K562 (cell line): ENCODE data around the gene UNKL. TPM values are rescaled to one million over a fixed set of nuclear protein-coding genes. Genes with fewer than 3 reads are reported as not detected.

Experiments
- ATAC-seq: fragments of 200-7000 bp; cut with Tn5 transposase; 3 replicates; pipeline ENCODE4 v1.9.1; 2020; ENCODE audit warnings: moderate library complexity
- BruUV-seq: library from RNA; stranded (reverse); fragments of 400-500 nt; replicated peaks from 2 replicates; lab custom pipeline; 2021; lab: Mats Ljungman, UMichigan
- CTCF ChIA-PET: fragments of 300-600 bp; formaldehyde crosslinking; extraction: SDS; loops from one replicate; lab custom pipeline; 2021; ENCODE audit warnings: low intra/inter-chr PET ratio; lab: Yijun Ruan, JAX
- POLR2A ChIA-PET: fragments of 300-600, 350-650 bp; sonication (Branson Sonifier 250); formaldehyde crosslinking; extraction: SDS; loops from one replicate; lab custom pipeline; 2021; ENCODE audit warnings: antibody characterized with exemption, inconsistent platforms; lab: Yijun Ruan, JAX
- DNase-seq, 4 experiments: peaks; one replicate each; pipeline versions ENCODE4 v3.0.0 to v3.0.0-alpha.2; 2011 to 2018; ENCODE audit warnings: low spot score in 3 of 4, mixed read lengths in 3 of 4; ENCODE audit errors: extremely low read depth in 1 of 4
- FAIRE-seq: peaks from 2 replicates; lab custom pipeline; 2011; peaks lifted over from hg19 to GRCh38; lab: Jason Lieb, UNC
- H2AFZ ChIP-seq: 2 replicates; pipeline ENCODE4 v1.6.0; 2011; ENCODE audit warnings: low read depth, low read length, control low read depth, inconsistent platforms
- H3K27ac ChIP-seq: fragments of 200-600 bp; 3 replicates; pipeline ENCODE4 v1.8.0; 2011; ENCODE audit warnings: low read depth, mild to moderate bottlenecking, control low read depth, inconsistent platforms, low read length, moderate library complexity, mixed read lengths; ENCODE audit errors: extremely low read depth
- H3K27me3 ChIP-seq, 2 experiments: fragments of 300-600 bp in 1 of 2; 2 replicates in 1 of 2; 3 replicates in 1 of 2; pipeline versions ENCODE4 v1.6.0 to v1.8.0; 2011; ENCODE audit warnings: inconsistent platforms in 2 of 2, low read length in 2 of 2, mild to moderate bottlenecking in 1 of 2, mixed read lengths in 1 of 2, moderate library complexity in 1 of 2; ENCODE audit not compliant: control insufficient read depth in 2 of 2, insufficient read depth in 2 of 2
- H3K36me3 ChIP-seq: fragments of 300-600 bp; 3 replicates; pipeline ENCODE4 v1.8.0; 2011; ENCODE audit warnings: mild to moderate bottlenecking, low read length, inconsistent platforms; ENCODE audit not compliant: control insufficient read depth, insufficient read depth
- H3K4me1 ChIP-seq, 2 experiments: fragments of 200-600 bp in 1 of 2; replicated peaks in 1 of 2; 2 replicates in 1 of 2; 3 replicates in 1 of 2; pipeline versions ENCODE4 v1.5.1 to v1.8.0; 2011; ENCODE audit warnings: inconsistent platforms in 2 of 2, low read length in 2 of 2, mild to moderate bottlenecking in 1 of 2, mixed read lengths in 1 of 2, moderate library complexity in 1 of 2; ENCODE audit not compliant: control insufficient read depth in 2 of 2, insufficient read depth in 2 of 2
- H3K4me2 ChIP-seq: 2 replicates; pipeline ENCODE4 v1.6.1; 2011; ENCODE audit warnings: low read length, control low read depth, inconsistent platforms, mixed read lengths; ENCODE audit not compliant: insufficient read depth
- H3K4me3 ChIP-seq: fragments of 200-600 bp; sonication (generic), shearing (Covaris generic); 2 replicates; pipeline ENCODE4 v1.5.1; 2016; ENCODE audit warnings: control low read depth, inconsistent platforms
- H3K79me2 ChIP-seq: fragments of 200-600 bp; 3 replicates; pipeline ENCODE4 v1.8.0; 2011; ENCODE audit warnings: low read length, inconsistent platforms; ENCODE audit not compliant: control insufficient read depth, insufficient read depth
- H3K9ac ChIP-seq, 2 experiments: 2 replicates each; pipeline versions ENCODE4 v1.6.0 to v1.6.1; 2011; ENCODE audit warnings: low read depth in 2 of 2, low read length in 2 of 2, control low read depth in 1 of 2, inconsistent platforms in 1 of 2, mild to moderate bottlenecking in 1 of 2, mixed read lengths in 1 of 2; ENCODE audit not compliant: insufficient read depth in 1 of 2
- H3K9me1 ChIP-seq: one replicate; pipeline ENCODE4 v1.6.0; 2011; ENCODE audit warnings: inconsistent platforms, mild to moderate bottlenecking, low read length, moderate library complexity; ENCODE audit not compliant: control insufficient read depth, insufficient read depth
- H3K9me3 ChIP-seq: replicated peaks from 2 replicates; pipeline ENCODE4 v1.5.1; 2011; ENCODE audit warnings: low read depth, low read length, inconsistent platforms; ENCODE audit not compliant: control insufficient read depth, insufficient read depth
- H4K20me1 ChIP-seq: replicated peaks from 2 replicates; pipeline ENCODE4 v1.6.1; 2011; ENCODE audit warnings: low read length, inconsistent platforms, mixed read lengths; ENCODE audit not compliant: control insufficient read depth, insufficient read depth
- BRD4 ChIP-seq: fragments of 200-600 bp; sonication (generic); IDR thresholded peaks from 2 replicates; pipeline ENCODE4 v1.6.1; 2017; ENCODE audit warnings: inconsistent platforms
- CREB3L1 ChIP-seq: fragments of 450-650 bp; IDR thresholded peaks from 2 replicates; pipeline ENCODE4 v1.6.1; 2014; ENCODE audit warnings: low read depth, mild to moderate bottlenecking, moderate library complexity, borderline replicate concordance
- CTBP1 ChIP-seq: fragments of 450-650 bp; IDR thresholded peaks from 2 replicates; pipeline ENCODE4 v1.6.1; 2016; ENCODE audit warnings: borderline replicate concordance
- ETS2 ChIP-seq: IDR thresholded peaks from 2 replicates; pipeline ENCODE4 v1.6.1; 2016; ENCODE audit warnings: borderline replicate concordance, missing genetic modification characterization, mild to moderate bottlenecking, moderate library complexity, missing compliant biosample characterization; ENCODE audit not compliant: poor library complexity, severe bottlenecking
- MAFG ChIP-seq: fragments of 450-650 bp; conservative IDR thresholded peaks from 2 replicates; pipeline ENCODE4 v1.6.1; 2016; ENCODE audit warnings: missing genetic modification characterization, missing compliant biosample characterization
- MYNN ChIP-seq, 2 experiments: sonication (generic); formaldehyde crosslinking in 1 of 2; IDR thresholded peaks; 2 replicates each; pipeline versions ENCODE4 v1.5.0 to v1.6.1; 2016 to 2020; ENCODE audit warnings: antibody characterized with exemption in 1 of 2, missing genetic modification reagents in 1 of 2
- POLR2A ChIP-seq: fragments of 450-650 bp; conservative IDR thresholded peaks from 2 replicates; pipeline ENCODE4 v1.6.1; 2016
- POLR2AphosphoS5 ChIP-seq: IDR thresholded peaks from 2 replicates; pipeline ENCODE4 v1.6.1; 2011; ENCODE audit warnings: mild to moderate bottlenecking, low read depth, low read length, moderate library complexity; ENCODE audit not compliant: control insufficient read depth, insufficient read depth
- POLR2G ChIP-seq: fragments of 200-400 bp; formaldehyde crosslinking; IDR thresholded peaks from 2 replicates; pipeline ENCODE4 v1.6.1; 2017; ENCODE audit warnings: low read depth, mild to moderate bottlenecking, antibody characterized with exemption, low read length, moderate library complexity
- RBM22 ChIP-seq: fragments of 200-400 bp; formaldehyde crosslinking; IDR thresholded peaks from 2 replicates; pipeline ENCODE4 v1.6.1; 2018; ENCODE audit warnings: low read length, low read depth; ENCODE audit not compliant: poor library complexity, severe bottlenecking
- SMARCC2 ChIP-seq: fragments of 450-650 bp; IDR thresholded peaks from 2 replicates; pipeline ENCODE4 v1.6.1; 2017; ENCODE audit warnings: antibody characterized with exemption, moderate library complexity, mild to moderate bottlenecking, low read depth
- TBL1XR1 ChIP-seq, 2 experiments: IDR thresholded peaks; 2 replicates each; pipeline ENCODE4 v1.6.1; 2012; ENCODE audit warnings: improper control_type of control experiment in 2 of 2, low read length in 2 of 2, mild to moderate bottlenecking in 1 of 2
- TRIM28 ChIP-seq: fragments of 450-650 bp; IDR thresholded peaks from 2 replicates; pipeline ENCODE4 v1.6.1; 2017
- ZC3H11A ChIP-seq: IDR thresholded peaks from 2 replicates; pipeline ENCODE4 v1.6.1; 2012; ENCODE audit warnings: low read depth, low read length, improper control_type of control experiment
- ZNF253 ChIP-seq: fragments of 250-450 bp; sonication (Bioruptor Pico); conservative IDR thresholded peaks from 2 replicates; pipeline ENCODE4 v1.6.1; 2021; ENCODE audit warnings: mild to moderate bottlenecking
- ZNF263 ChIP-seq: sonication (generic); formaldehyde crosslinking; IDR thresholded peaks from 2 replicates; pipeline ENCODE4 v1.8.0; 2022; ENCODE audit warnings: mild to moderate bottlenecking, missing genetic modification reagents, borderline replicate concordance
- ZNF324 ChIP-seq: fragments of 250-450 bp; sonication (Bioruptor Pico); IDR thresholded peaks from 2 replicates; pipeline ENCODE4 v1.4.0; 2020; ENCODE audit warnings: mild to moderate bottlenecking
- WGBS: fragments of 100-300 bp; shearing (Covaris generic); methylation state at CpG from one replicate; pipeline ENCODE4 v1.1.6; 2016; ENCODE audit warnings: low coverage, mixed read lengths; ENCODE audit not compliant: insufficient coverage; ENCODE audit errors: missing lambda C conversion rate; 5-methylcytosine and 5-hydroxymethylcytosine counted together
- in situ Hi-C: fragments of 300-500 bp; cut with MboI; formaldehyde crosslinking; loops from 4 replicates; pipeline ENCODE4 v1.15.0; 2018; ENCODE audit warnings: inconsistent platforms, mixed read lengths
- intact Hi-C: fragments of 100-400 bp; cut with micrococcal nuclease; formaldehyde crosslinking; loops from 2 replicates; pipeline ENCODE4 v1.14.2; 2022
- polyA plus RNA-seq, 8 experiments: library from polyadenylated mRNA; depleted of rRNA in 4 of 8; stranded (reverse) in 5 of 8; unstranded in 3 of 8; fragments of >200 nt; fragmentation: Nextera tagmentation in 2 of 8; fragmentation: Illumina TruSeq in 1 of 8; extraction: Ambion mirVana in 2 of 8; extraction: Trizol in 1 of 8; gene quantifications; 2 replicates each; pipeline versions ENCODE4 v1.2.1 to v1.2.3, GENCODE V29; 2011 to 2014; ENCODE audit warnings: inconsistent platforms in 1 of 8, missing spikeins in 1 of 8
- total RNA-seq, 7 experiments: library from RNA; depleted of rRNA in 6 of 7; stranded (reverse); fragments of >200 nt in 6 of 7; fragmentation: Illumina TruSeq in 2 of 7; extraction: Trizol in 2 of 7; gene quantifications; 2 replicates each; pipeline versions ENCODE4 v1.2.1 to v1.2.3, GENCODE V29; 2011 to 2021; ENCODE audit warnings: low replicate concordance in 1 of 7
- TF ChIP-seq, protein P1 (sequence below): fragments of 450-650 bp; IDR thresholded peaks from 2 replicates; pipeline ENCODE4 v1.6.1; 2016; ENCODE audit warnings: low read depth, mild to moderate bottlenecking, moderate library complexity
- TF ChIP-seq, protein P2 (sequence below): sonication (generic); formaldehyde crosslinking; IDR thresholded peaks from 2 replicates; pipeline ENCODE4 v1.8.1; 2023; ENCODE audit warnings: mild to moderate bottlenecking, missing genetic modification reagents

The UNKL gene
- total and polyA plus RNA-seq, 9 of the 15 experiments (the other 6 are each of a cell fraction or from before 2014, with no cell fraction given) = 0.37 to 30.2 (median 5.1) TPM

DNA sequence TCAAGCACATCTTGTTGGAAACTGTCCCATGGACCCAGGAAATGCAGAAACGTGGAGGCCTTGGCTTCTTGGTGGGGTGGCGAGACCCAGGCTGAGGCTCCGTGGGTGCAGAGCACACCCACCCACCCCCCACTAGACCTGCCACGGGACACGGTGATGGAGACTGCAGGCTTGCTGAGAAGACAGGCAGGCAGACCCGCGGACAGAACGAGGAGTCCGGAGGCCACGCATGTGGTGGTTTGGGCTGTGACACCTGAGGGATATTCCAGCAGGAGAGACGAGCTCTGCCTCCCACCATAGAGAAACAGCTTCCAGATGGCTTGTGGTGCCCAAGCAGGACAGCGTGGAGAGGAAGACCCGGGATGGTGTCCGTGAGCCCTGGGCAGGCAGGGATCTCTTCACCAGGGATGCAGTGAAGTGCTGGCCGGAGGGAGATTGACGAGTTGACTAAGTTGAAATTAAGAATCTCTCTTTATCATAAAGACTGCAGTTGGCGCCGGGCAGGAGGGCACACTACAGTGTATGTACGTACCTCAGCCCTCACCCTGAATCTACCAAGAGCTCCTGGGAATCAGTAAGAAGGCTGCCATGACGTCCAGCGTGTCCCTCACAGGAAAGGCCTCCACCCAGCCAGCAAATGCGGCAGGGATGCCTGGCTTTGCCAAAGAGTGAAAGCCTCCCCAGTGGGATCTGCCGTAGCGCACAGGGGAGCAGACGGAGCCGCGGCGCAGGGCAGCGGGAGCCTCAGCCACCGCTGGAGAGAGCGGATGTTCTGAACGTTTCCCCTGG is 96.8 kb downstream of the UNKL start:
- H3K4me3 ChIP-seq = no peak overlapping the region
- peak overlapping the region in 1 of 2 experiments; percentile 64; a peak in 2 of 4 replicates for H3K9ac ChIP-seq
- in situ Hi-C loops (no loop called here), intact Hi-C loops (no loop called here)
- CTCF ChIA-PET = no interaction called here
- no peak for DNase-seq
- POLR2A ChIA-PET = interaction anchor here (1.2 to 1.9 kb wide), 2 partner anchors 9 to 13 kb away, joined by 4 to 5 read pairs; partner anchors contain the start of gene UBE2I
- no TSS peak for BruUV-seq
- no peak for ATAC-seq
- no peak overlapping the region for H3K4me2 ChIP-seq
- no peak overlapping the region for H3K27ac ChIP-seq
- peaks cover 0 to 20% of the 10 kb centered on the region in 2 experiments; a peak in 1 of 5 replicates for H3K4me1 ChIP-seq
- WGBS = 96% methylated on average over 30 of the region's 32 CpGs
- peaks cover 6% of the 10 kb centered on the region for H3K9me1 ChIP-seq
- no peak for FAIRE-seq
- H3K36me3 ChIP-seq = peaks cover 95% of the 10 kb centered on the region
- H2AFZ ChIP-seq = no peak overlapping the region
- H3K27me3 ChIP-seq = no peaks in the 10 kb centered on the region
- H3K79me2 ChIP-seq = peaks cover 35% of the 10 kb centered on the region
- H3K9me3 ChIP-seq = no peaks in the 10 kb centered on the region
- peaks cover 22% of the 10 kb centered on the region for H4K20me1 ChIP-seq
- 0 out of 2 replicates have a peak, but pooled peaks have one; percentile 39 for TF ChIP-seq MYNN (IDR thresholded peaks at IDR 0.05)
- no peak for TF ChIP-seq MYNN (CRISPR knock-in tag; IDR thresholded peaks at IDR 0.05)
- TF ChIP-seq POLR2G = peak; percentile 67
- TF ChIP-seq SMARCC2 = no peak
- TF ChIP-seq CTBP1 = no peak
- no peak for TF ChIP-seq CREB3L1
- peak; percentile 49 for TF ChIP-seq RBM22
- peak; percentile 45; the same call in 1 of the 2 replicates for TF ChIP-seq POLR2A
- no peak for TF ChIP-seq ETS2 (tag)
- TF ChIP-seq TRIM28 = no peak
- no peak for TF ChIP-seq ZNF324 (CRISPR knock-in tag)
- no peak for TF ChIP-seq ZC3H11A
- TF ChIP-seq TBL1XR1 (IDR thresholded peaks at IDR 0.05; ENCODE audit: low read length in 2 of 2) = no peak
- TF ChIP-seq POLR2AphosphoS5 = peak; percentile 25; the same call in 1 of the 2 replicates
- no peak for TF ChIP-seq BRD4
- TF ChIP-seq, protein P1, sequence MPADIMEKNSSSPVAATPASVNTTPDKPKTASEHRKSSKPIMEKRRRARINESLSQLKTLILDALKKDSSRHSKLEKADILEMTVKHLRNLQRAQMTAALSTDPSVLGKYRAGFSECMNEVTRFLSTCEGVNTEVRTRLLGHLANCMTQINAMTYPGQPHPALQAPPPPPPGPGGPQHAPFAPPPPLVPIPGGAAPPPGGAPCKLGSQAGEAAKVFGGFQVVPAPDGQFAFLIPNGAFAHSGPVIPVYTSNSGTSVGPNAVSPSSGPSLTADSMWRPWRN = no peak
- no peak for TF ChIP-seq MAFG (tag)
- no peak for TF ChIP-seq ZNF263
- no peak for TF ChIP-seq ZNF253
- TF ChIP-seq, protein P2, sequence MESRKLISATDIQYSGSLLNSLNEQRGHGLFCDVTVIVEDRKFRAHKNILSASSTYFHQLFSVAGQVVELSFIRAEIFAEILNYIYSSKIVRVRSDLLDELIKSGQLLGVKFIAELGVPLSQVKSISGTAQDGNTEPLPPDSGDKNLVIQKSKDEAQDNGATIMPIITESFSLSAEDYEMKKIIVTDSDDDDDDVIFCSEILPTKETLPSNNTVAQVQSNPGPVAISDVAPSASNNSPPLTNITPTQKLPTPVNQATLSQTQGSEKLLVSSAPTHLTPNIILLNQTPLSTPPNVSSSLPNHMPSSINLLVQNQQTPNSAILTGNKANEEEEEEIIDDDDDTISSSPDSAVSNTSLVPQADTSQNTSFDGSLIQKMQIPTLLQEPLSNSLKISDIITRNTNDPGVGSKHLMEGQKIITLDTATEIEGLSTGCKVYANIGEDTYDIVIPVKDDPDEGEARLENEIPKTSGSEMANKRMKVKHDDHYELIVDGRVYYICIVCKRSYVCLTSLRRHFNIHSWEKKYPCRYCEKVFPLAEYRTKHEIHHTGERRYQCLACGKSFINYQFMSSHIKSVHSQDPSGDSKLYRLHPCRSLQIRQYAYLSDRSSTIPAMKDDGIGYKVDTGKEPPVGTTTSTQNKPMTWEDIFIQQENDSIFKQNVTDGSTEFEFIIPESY = peak; percentile 51; the same call in 1 of the 2 replicates
